GM12878 (cell line): ENCODE data around the gene NUMBL. TPM values are rescaled to one million over a fixed set of nuclear protein-coding genes. Genes with fewer than 3 reads are reported as not detected.

ENCODE experiments used
- ATAC-seq: fragments of 200-7000 bp; cut with Tn5 transposase; 3 replicates; pipeline ENCODE4 v1.9.1; 2020; ENCODE audit warnings: mild to moderate bottlenecking, moderate library complexity
- BruUV-seq: library from RNA; stranded (reverse); fragments of 400-500 nt; replicated peaks from 2 replicates; lab custom pipeline; 2021; lab: Mats Ljungman, UMichigan
- CTCF ChIA-PET: fragments of 300-600 bp; sonication (Branson Sonifier 250); formaldehyde crosslinking; extraction: SDS; loops from one replicate; lab custom pipeline; 2021; ENCODE audit warnings: inconsistent platforms; lab: Yijun Ruan, JAX
- POLR2A ChIA-PET: fragments of 350-600 bp; formaldehyde crosslinking; extraction: SDS; loops from one replicate; lab custom pipeline; 2021; ENCODE audit warnings: inconsistent platforms; lab: Charles Lee
- RAD21 ChIA-PET: fragments of 300-600 bp; sonication (Branson Sonifier 250); formaldehyde crosslinking; loops from one replicate; lab custom pipeline; 2023; ENCODE audit warnings: antibody characterized with exemption; ENCODE audit not compliant: unreplicated experiment; lab: Charles Lee
- SMC1A ChIA-PET: fragments of 300-600 bp; sonication (Branson Sonifier 250); formaldehyde crosslinking; loops from one replicate; lab custom pipeline; 2023; ENCODE audit not compliant: unreplicated experiment, uncharacterized antibody; lab: Charles Lee
- DNase-seq: peaks from one replicate; pipeline ENCODE4 v3.0.0-alpha.2; 2011; ENCODE audit warnings: low read depth, low spot score
- FAIRE-seq: peaks from 3 replicates; lab custom pipeline; 2011; peaks lifted over from hg19 to GRCh38; lab: Jason Lieb, UNC
- H2AFZ ChIP-seq: 2 replicates; pipeline ENCODE4 v1.6.0; 2011; ENCODE audit warnings: low read depth, low read length, control low read depth; ENCODE audit not compliant: control insufficient read depth
- H3K27ac ChIP-seq: 2 replicates; pipeline ENCODE4 v1.5.1; 2011; ENCODE audit warnings: control low read depth; ENCODE audit not compliant: control insufficient read depth, insufficient read depth
- H3K27me3 ChIP-seq, 2 experiments: replicated peaks in 1 of 2; 2 replicates each; pipeline versions ENCODE4 v1.6.0 to v1.6.1; 2011; ENCODE audit warnings: low read length in 1 of 2; ENCODE audit not compliant: control insufficient read depth in 2 of 2, insufficient read depth in 2 of 2
- H3K36me3 ChIP-seq, 2 experiments: 2 replicates each; pipeline ENCODE4 v1.5.1; 2011; ENCODE audit warnings: low read length in 1 of 2; ENCODE audit not compliant: control insufficient read depth in 2 of 2, insufficient read depth in 2 of 2
- H3K4me1 ChIP-seq: 2 replicates; pipeline ENCODE4 v1.6.1; 2011; ENCODE audit warnings: mild to moderate bottlenecking, low read length, moderate library complexity, mixed read lengths; ENCODE audit not compliant: control insufficient read depth, insufficient read depth
- H3K4me2 ChIP-seq: 2 replicates; pipeline ENCODE4 v1.6.0; 2011; ENCODE audit warnings: control low read depth; ENCODE audit not compliant: control insufficient read depth, insufficient read depth
- H3K4me3 ChIP-seq: fragments of 200-600 bp; sonication (generic); 2 replicates; pipeline ENCODE4 v1.5.1; 2016
- H3K79me2 ChIP-seq: 2 replicates; pipeline ENCODE4 v1.6.0; 2011; ENCODE audit warnings: low read length; ENCODE audit not compliant: control insufficient read depth, insufficient read depth
- H3K9ac ChIP-seq: 2 replicates; pipeline ENCODE4 v1.8.0; 2011; ENCODE audit warnings: low read length, control low read depth, mixed read lengths; ENCODE audit not compliant: control insufficient read depth, insufficient read depth
- H3K9me3 ChIP-seq: replicated peaks from 3 replicates; pipeline ENCODE4 v1.5.1; 2011; ENCODE audit warnings: mild to moderate bottlenecking, low read length; ENCODE audit not compliant: control insufficient read depth, insufficient read depth
- H4K20me1 ChIP-seq: 2 replicates; pipeline ENCODE4 v1.6.0; 2011; ENCODE audit not compliant: control insufficient read depth, insufficient read depth
- LARP7 ChIP-seq: fragments of 450-650 bp; IDR thresholded peaks from 2 replicates; pipeline ENCODE4 v1.6.1; 2017; ENCODE audit warnings: mild to moderate bottlenecking
- RFX5 ChIP-seq: IDR thresholded peaks from 2 replicates; pipeline ENCODE4 v1.6.1; 2011; ENCODE audit warnings: low read depth, low read length, improper control_type of control experiment
- WGBS: methylation state at CpG from one replicate; pipeline ENCODE4 v1.1.6; 2016; ENCODE audit warnings: low lambda C conversion rate; ENCODE audit not compliant: insufficient replicate concordance, insufficient coverage; ENCODE audit errors: missing lambda C conversion rate; 5-methylcytosine and 5-hydroxymethylcytosine counted together
- in situ Hi-C: fragments of 300-500 bp; cut with MboI; formaldehyde crosslinking; loops from 9 replicates; pipeline ENCODE4 v1.14.3; 2018; ENCODE audit warnings: mixed read lengths
- intact Hi-C: fragments of 100-400 bp; cut with micrococcal nuclease; formaldehyde crosslinking; loops from one replicate; pipeline ENCODE4 v1.14.2; 2022; ENCODE audit not compliant: unreplicated experiment
- polyA plus RNA-seq, 11 experiments: library from polyadenylated mRNA; depleted of rRNA in 4 of 11; unstranded in 6 of 11; stranded (reverse) in 5 of 11; fragments of >200 nt; fragmentation: Nextera tagmentation in 4 of 11; fragmentation: Illumina TruSeq in 1 of 11; extraction: Ambion mirVana in 4 of 11; extraction: Trizol in 1 of 11; gene quantifications; 1 replicate in 1 of 11; 2 replicates in 10 of 11; pipeline versions ENCODE4 v1.2.1 to v1.2.3, GENCODE V29; 2011 to 2016; ENCODE audit warnings: inconsistent platforms in 2 of 11, missing spikeins in 2 of 11, low read depth in 1 of 11
- total RNA-seq, 4 experiments: library from RNA; depleted of rRNA in 3 of 4; stranded (reverse); fragments of >200 nt in 3 of 4; fragmentation: Illumina TruSeq in 1 of 4; extraction: Trizol in 1 of 4; gene quantifications; 2 replicates each; pipeline versions ENCODE4 v1.2.1 to v1.2.3, GENCODE V29; 2013 to 2021
- TF ChIP-seq, protein P1 (sequence below): fragments of 450-650 bp; formaldehyde crosslinking; IDR thresholded peaks from 2 replicates; pipeline ENCODE4 v1.4.0; 2020; ENCODE audit warnings: mild to moderate bottlenecking, moderate library complexity

Gene NUMBL
- total and polyA plus RNA-seq, 10 of the 15 experiments (the other 5 are each of a cell fraction or from before 2014, with no cell fraction given), result 0.16 to 9.4 (median 1.9) TPM

DNA sequence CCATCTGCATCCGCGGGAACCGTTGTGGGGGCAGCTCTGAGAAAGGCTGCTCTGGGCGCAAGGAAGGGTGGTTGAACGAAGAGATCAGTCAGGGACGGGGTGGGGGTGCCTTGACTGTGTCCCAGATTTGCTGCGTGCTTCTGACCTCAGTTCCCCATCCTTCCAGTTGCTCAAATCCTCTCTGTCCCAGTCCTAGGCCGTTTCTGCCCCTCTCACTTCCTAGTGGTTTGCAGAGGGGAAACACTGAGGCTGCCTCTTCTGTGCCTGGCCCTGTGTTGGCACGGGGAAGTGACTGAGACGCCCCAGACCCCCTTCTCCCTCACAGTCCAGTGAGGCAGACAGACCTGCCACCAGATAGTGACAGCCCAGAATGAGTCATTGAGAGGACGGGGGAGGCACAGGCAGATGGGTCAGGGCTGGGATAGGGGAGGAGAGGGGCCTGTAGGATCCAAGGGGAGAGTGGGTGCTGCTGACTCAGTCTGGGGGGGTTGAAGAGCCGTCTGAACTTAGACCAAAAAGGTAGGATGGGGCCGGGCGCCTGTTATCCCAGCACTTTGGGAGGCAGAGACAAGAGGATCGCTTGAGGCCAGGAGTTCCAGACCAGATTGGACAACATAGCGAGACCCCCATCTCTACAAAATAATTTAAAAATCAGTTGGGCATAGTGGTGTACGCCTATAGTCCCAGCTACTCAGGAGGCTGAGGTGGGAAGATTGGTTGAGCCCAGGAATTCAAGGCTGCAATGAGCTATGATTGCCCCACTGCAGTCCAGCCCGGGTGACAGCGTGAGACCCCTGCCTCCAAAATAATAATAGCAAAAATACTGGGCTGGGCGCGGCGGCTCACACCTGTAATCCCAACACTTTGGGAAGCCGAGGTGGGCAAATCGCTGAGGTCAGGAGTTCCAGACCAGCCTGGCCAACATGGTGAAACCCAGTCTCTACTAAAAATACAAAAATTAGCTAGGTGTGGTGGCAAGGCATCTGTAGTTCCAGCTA lies 26.5 kb downstream of the NUMBL start:
- BruUV-seq, result no TSS peak
- no peak for FAIRE-seq
- Histone ChIP-seq H3K9ac (peak overlapping the region; percentile 66), H3K27ac (no peak overlapping the region), H3K4me2 (peak overlapping the region; percentile 91), H4K20me1 (no peaks in the 10 kb centered on the region), H3K4me1 (peaks cover 6% of the 10 kb centered on the region), H2AFZ (peak overlapping the region; percentile 88), H3K4me3 (peak overlapping the region; percentile 83), H3K27me3 (no peaks in the 10 kb centered on the region), H3K79me2 (no peaks in the 10 kb centered on the region), H3K9me3 (no peaks in the 10 kb centered on the region; the same call in 2 of the 3 replicates), H3K36me3 (0 out of 4 replicates have a peak, but pooled peaks cover 0 to 3% of the 10 kb centered on the region in 2 experiments)
- ChIA-PET SMC1A (interaction anchor here (0.6 to 7.2 kb wide), 17 partner anchors 8 to 599 kb away, joined by 3 to 56 read pairs (median 3); partner anchors contain the start of genes ACTMAP, COQ8B, ITPKC and SNRPA), RAD21 (interaction anchor here (0.5 to 4.6 kb wide), 22 partner anchors 19 to 599 kb away, joined by 3 to 46 read pairs (median 5); partner anchors contain the start of genes ACTMAP, COQ8B, EGLN2 and ITPKC), POLR2A (interaction anchor here (0.6 to 1.1 kb wide), 4 partner anchors 27 to 143 kb away, joined by 3 to 6 read pairs (median 4); partner anchors contain the start of gene EGLN2), CTCF (interaction anchor here (0.6 to 6.6 kb wide), 28 partner anchors 10 to 520 kb away, joined by 3 to 76 read pairs (median 3); partner anchors contain the start of genes ACTMAP, COQ8B, EGLN2 and ITPKC)
- peak; percentile 27 for ATAC-seq
- in situ Hi-C loops (no loop called here), intact Hi-C loops (loop anchor here (1.0 to 5.0 kb wide), 5 partner anchors 88 to 599 kb away; partner anchors contain the start of genes ACTMAP and SNRPA)
- WGBS, result 46% methylated on average over 24 of the region's 24 CpGs
- no peak for DNase-seq
- no peak for TF ChIP-seq RFX5
- TF ChIP-seq LARP7, result 0 out of 2 replicates have a peak, but pooled peaks have one; percentile 29
- TF ChIP-seq, protein P1, sequence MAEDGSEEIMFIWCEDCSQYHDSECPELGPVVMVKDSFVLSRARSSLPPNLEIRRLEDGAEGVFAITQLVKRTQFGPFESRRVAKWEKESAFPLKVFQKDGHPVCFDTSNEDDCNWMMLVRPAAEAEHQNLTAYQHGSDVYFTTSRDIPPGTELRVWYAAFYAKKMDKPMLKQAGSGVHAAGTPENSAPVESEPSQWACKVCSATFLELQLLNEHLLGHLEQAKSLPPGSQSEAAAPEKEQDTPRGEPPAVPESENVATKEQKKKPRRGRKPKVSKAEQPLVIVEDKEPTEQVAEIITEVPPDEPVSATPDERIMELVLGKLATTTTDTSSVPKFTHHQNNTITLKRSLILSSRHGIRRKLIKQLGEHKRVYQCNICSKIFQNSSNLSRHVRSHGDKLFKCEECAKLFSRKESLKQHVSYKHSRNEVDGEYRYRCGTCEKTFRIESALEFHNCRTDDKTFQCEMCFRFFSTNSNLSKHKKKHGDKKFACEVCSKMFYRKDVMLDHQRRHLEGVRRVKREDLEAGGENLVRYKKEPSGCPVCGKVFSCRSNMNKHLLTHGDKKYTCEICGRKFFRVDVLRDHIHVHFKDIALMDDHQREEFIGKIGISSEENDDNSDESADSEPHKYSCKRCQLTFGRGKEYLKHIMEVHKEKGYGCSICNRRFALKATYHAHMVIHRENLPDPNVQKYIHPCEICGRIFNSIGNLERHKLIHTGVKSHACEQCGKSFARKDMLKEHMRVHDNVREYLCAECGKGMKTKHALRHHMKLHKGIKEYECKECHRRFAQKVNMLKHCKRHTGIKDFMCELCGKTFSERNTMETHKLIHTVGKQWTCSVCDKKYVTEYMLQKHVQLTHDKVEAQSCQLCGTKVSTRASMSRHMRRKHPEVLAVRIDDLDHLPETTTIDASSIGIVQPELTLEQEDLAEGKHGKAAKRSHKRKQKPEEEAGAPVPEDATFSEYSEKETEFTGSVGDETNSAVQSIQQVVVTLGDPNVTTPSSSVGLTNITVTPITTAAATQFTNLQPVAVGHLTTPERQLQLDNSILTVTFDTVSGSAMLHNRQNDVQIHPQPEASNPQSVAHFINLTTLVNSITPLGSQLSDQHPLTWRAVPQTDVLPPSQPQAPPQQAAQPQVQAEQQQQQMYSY (CRISPR knock-in tag), result no peak
